Keratinocyte (primary cell): ENCODE results near the gene MRGPRX2. TPM values are rescaled to one million over a fixed set of nuclear protein-coding genes. Genes with fewer than 3 reads are reported as not detected.

Source experiments
- DNase-seq: peaks from one replicate; pipeline ENCODE4 v3.0.0-alpha.2; 2011; ENCODE audit warnings: low read depth, missing footprints, low spot score
- FAIRE-seq: peaks from 2 replicates; lab custom pipeline; 2011; peaks lifted over from hg19 to GRCh38; lab: Jason Lieb, UNC
- H2AFZ ChIP-seq: 2 replicates; pipeline ENCODE4 v1.6.0; 2012; ENCODE audit warnings: low read length, control low read depth, inconsistent platforms; ENCODE audit not compliant: control insufficient read depth
- H3K27ac ChIP-seq: 2 replicates; pipeline ENCODE4 v1.5.1; 2011; ENCODE audit warnings: low read length; ENCODE audit not compliant: control insufficient read depth, insufficient read depth
- H3K27me3 ChIP-seq: 3 replicates; pipeline ENCODE4 v1.6.0; 2011; ENCODE audit warnings: low read length; ENCODE audit not compliant: control insufficient read depth, insufficient read depth; ENCODE audit errors: extremely low read depth
- H3K36me3 ChIP-seq, 2 experiments: 2 replicates in 1 of 2; 3 replicates in 1 of 2; pipeline ENCODE4 v1.5.1; 2011; ENCODE audit warnings: low read length in 2 of 2, mild to moderate bottlenecking in 1 of 2; ENCODE audit not compliant: control insufficient read depth in 2 of 2, insufficient read depth in 2 of 2; ENCODE audit errors: extremely low read depth in 1 of 2
- H3K4me1 ChIP-seq: 3 replicates; pipeline ENCODE4 v1.5.1; 2011; ENCODE audit warnings: low read length; ENCODE audit not compliant: control insufficient read depth, insufficient read depth; ENCODE audit errors: extremely low read depth
- H3K4me2 ChIP-seq: 3 replicates; pipeline ENCODE4 v1.6.0; 2011; ENCODE audit warnings: low read depth, low read length; ENCODE audit not compliant: control insufficient read depth, insufficient read depth; ENCODE audit errors: extremely low read depth
- H3K4me3 ChIP-seq, 3 experiments: fragments of 200-600 bp in 1 of 3; sonication (generic) in 1 of 3; 2 replicates in 2 of 3; 3 replicates in 1 of 3; pipeline ENCODE4 v1.5.1; 2011 to 2016; ENCODE audit warnings: low read length in 3 of 3, mild to moderate bottlenecking in 3 of 3, control low read depth in 2 of 3, inconsistent platforms in 1 of 3, low read depth in 1 of 3, mixed read lengths in 1 of 3, mixed run types in 1 of 3, moderate library complexity in 1 of 3; ENCODE audit not compliant: control insufficient read depth in 2 of 3, insufficient read depth in 2 of 3; ENCODE audit errors: extremely low read depth in 1 of 3
- H3K79me2 ChIP-seq: 2 replicates; pipeline ENCODE4 v1.6.0; 2012; ENCODE audit warnings: low read length; ENCODE audit not compliant: control insufficient read depth, insufficient read depth
- H3K9ac ChIP-seq: 3 replicates; pipeline ENCODE4 v1.6.0; 2011; ENCODE audit warnings: low read length; ENCODE audit not compliant: control insufficient read depth, insufficient read depth; ENCODE audit errors: extremely low read depth
- H3K9me1 ChIP-seq: 3 replicates; pipeline ENCODE4 v1.6.0; 2011; ENCODE audit warnings: low read length; ENCODE audit not compliant: control insufficient read depth, insufficient read depth; ENCODE audit errors: extremely low read depth
- H3K9me3 ChIP-seq: 2 replicates; pipeline ENCODE4 v1.5.1; 2012; ENCODE audit warnings: low read depth, low read length; ENCODE audit not compliant: control insufficient read depth
- H4K20me1 ChIP-seq: 3 replicates; pipeline ENCODE4 v1.6.0; 2011; ENCODE audit warnings: low read length; ENCODE audit not compliant: control insufficient read depth, insufficient read depth; ENCODE audit errors: extremely low read depth
- CTCF ChIP-seq, 3 experiments: IDR thresholded peaks in 1 of 3; conservative IDR thresholded peaks in 1 of 3; optimal IDR thresholded peaks in 1 of 3; 2 replicates in 2 of 3; 3 replicates in 1 of 3; pipeline versions ENCODE3 to v1.5.1; 2011; ENCODE audit warnings: low read length in 3 of 3, mild to moderate bottlenecking in 3 of 3, moderate library complexity in 2 of 3, control low read depth in 1 of 3, inconsistent platforms in 1 of 3; ENCODE audit not compliant: insufficient read depth in 2 of 3; ENCODE audit errors: extremely low read depth in 1 of 3
- EZH2 ChIP-seq: IDR thresholded peaks from one replicate; pipeline ENCODE4 v1.6.1; 2012; ENCODE audit warnings: inconsistent platforms, mild to moderate bottlenecking, low read length, moderate library complexity
- dilution Hi-C: fragments of 300-500 bp; cut with MboI; formaldehyde crosslinking; loops from one replicate; pipeline ENCODE4 v1.7.0; 2020; ENCODE audit warnings: low sequenced_read_pairs; ENCODE audit not compliant: extremely low pct_ligation_motif_present
- polyA plus RNA-seq, 5 experiments: library from polyadenylated mRNA; depleted of rRNA in 3 of 5; stranded (reverse) in 3 of 5; stranded (forward) in 1 of 5; unstranded in 1 of 5; fragments of >200 nt; gene quantifications; 1 replicate in 1 of 5; 2 replicates in 3 of 5; 3 replicates in 1 of 5; pipeline versions ENCODE4 v1.2.1 to v1.2.3, GENCODE V29; 2011 to 2012; ENCODE audit warnings: missing spikeins in 2 of 5, low read depth in 1 of 5, low replicate concordance in 1 of 5

MRGPRX2 gene
- polyA plus RNA-seq, 1 donor (not counting 4 experiments of a cell fraction or from before 2014, with no cell fraction given) = not detected

GRCh38 chr11:19088791-19089190 lies 28.3 kb upstream of the MRGPRX2 start:
- dilution Hi-C loops = no loop called here
- Histone ChIP-seq H3K9me1 (no peaks in the 10 kb centered on the region), H3K79me2 (no peaks in the 10 kb centered on the region), H3K27me3 (no peaks in the 10 kb centered on the region), H3K4me2 (no peak overlapping the region), H3K27ac (no peak overlapping the region), H2AFZ (no peak overlapping the region), H3K9ac (no peak overlapping the region), H4K20me1 (no peaks in the 10 kb centered on the region), H3K9me3 (no peaks in the 10 kb centered on the region), H3K36me3 (no peaks in the 10 kb centered on the region), H3K4me3 (no peak overlapping the region), H3K4me1 (peaks cover 5% of the 10 kb centered on the region)
- DNase-seq (no peak), FAIRE-seq (no peak)
- TF ChIP-seq EZH2 = no peak

GRCh38 chr11:19087658-19088057 lies 27.1 kb upstream of the MRGPRX2 start:
- FAIRE-seq = no peak
- dilution Hi-C loops = no loop called here
- DNase-seq = no peak

More at GRCh38 chr11:19087658-19088057, 27.1 kb upstream of the MRGPRX2 start:
- Histone ChIP-seq H4K20me1 (no peaks in the 10 kb centered on the region), H2AFZ (no peak overlapping the region), H3K27ac (no peak overlapping the region), H3K4me2 (no peak overlapping the region), H3K4me3 (no peak overlapping the region), H3K79me2 (no peaks in the 10 kb centered on the region), H3K9me1 (no peaks in the 10 kb centered on the region), H3K36me3 (no peaks in the 10 kb centered on the region), H3K4me1 (peaks cover 5% of the 10 kb centered on the region), H3K27me3 (no peaks in the 10 kb centered on the region), H3K9ac (no peak overlapping the region), H3K9me3 (no peaks in the 10 kb centered on the region)
- TF ChIP-seq CTCF (optimal IDR thresholded peaks at IDR 0.05 in 1 of 3, IDR thresholded peaks at IDR 0.05 in 1 of 3, conservative IDR thresholded peaks at IDR 0.05 in 1 of 3; ENCODE audit: extremely low read depth in 1 of 3, insufficient read depth in 2 of 3, low read length in 3 of 3) (no peak), EZH2 (no peak)
